Measurements from ENCODE around the gene TRPV3.

DNA sequence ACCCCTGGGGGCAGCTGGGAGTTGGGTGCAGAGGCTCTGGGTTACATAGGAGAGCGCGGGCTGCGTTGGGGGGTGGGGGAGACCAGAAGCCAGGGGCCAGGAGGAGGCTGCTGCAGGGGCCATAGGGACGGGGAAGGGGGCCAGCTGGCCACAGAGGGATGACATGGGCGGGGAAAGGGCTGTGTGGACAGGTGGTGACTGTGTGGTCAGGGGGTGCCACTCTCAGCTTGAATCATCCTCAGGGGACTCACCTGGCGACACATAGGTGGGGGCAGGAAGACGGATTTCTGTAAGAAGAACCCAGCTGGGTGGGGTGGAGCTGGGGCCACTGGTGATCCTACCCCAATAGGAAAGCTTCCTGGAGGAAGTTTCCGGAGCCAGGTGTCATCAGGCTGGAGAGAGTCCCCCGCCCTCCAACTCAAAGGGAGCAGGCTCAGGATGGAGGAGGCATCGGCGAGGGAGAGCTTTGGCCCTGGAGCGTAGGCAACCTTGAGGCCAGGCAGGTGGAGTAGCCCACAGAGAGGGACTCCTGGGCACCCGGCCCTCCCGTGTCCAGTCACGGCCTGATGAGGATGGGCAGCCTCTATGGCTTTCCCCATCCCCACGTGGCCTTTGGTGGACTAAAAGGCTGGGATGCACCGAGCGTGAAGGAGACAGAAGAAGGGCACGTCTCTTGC lies 1.2 kb downstream of the TRPV3 start:
- TF ChIP-seq, protein P1, sequence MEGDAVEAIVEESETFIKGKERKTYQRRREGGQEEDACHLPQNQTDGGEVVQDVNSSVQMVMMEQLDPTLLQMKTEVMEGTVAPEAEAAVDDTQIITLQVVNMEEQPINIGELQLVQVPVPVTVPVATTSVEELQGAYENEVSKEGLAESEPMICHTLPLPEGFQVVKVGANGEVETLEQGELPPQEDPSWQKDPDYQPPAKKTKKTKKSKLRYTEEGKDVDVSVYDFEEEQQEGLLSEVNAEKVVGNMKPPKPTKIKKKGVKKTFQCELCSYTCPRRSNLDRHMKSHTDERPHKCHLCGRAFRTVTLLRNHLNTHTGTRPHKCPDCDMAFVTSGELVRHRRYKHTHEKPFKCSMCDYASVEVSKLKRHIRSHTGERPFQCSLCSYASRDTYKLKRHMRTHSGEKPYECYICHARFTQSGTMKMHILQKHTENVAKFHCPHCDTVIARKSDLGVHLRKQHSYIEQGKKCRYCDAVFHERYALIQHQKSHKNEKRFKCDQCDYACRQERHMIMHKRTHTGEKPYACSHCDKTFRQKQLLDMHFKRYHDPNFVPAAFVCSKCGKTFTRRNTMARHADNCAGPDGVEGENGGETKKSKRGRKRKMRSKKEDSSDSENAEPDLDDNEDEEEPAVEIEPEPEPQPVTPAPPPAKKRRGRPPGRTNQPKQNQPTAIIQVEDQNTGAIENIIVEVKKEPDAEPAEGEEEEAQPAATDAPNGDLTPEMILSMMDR (IDR thresholded peaks at IDR 0.05) = no peak
- no peak for TF ChIP-seq POLR2A (IDR thresholded peaks at IDR 0.05)

Measured in lower leg skin (tissue), 3 donors.